Fibroblast of peridontal ligament (primary cell): Measurements from ENCODE around the gene RSBN1.
"Not testable (repeated sequence)": the region's sequence is repeated elsewhere in the genome, so short reads cannot be mapped to it uniquely, and the experiment has no call there.

Source experiments
- DNase-seq: peaks from one replicate; pipeline ENCODE4 v3.0.0-alpha.2; 2010; ENCODE audit errors: extremely low read depth

Gene RSBN1

DNA sequence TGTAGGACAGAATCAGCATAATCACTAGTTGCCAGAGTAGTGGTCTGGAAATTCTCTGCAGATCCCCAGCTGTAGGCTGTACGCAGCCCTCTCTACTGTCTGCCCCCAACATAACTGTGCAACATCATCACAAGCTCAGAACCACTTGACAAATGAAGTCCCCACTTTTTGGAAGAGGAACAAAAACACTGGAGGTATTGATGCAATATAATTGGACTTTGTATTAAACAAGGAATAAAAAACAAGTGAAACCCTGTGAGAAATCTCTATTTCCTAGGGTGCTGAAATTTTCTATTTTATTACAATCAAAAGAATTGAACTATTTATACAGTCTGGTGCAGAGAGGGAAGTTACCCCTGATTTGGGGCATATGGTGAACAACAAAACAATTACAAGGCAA, 68.2 kb downstream of the RSBN1 start:
- no peak for DNase-seq

DNA sequence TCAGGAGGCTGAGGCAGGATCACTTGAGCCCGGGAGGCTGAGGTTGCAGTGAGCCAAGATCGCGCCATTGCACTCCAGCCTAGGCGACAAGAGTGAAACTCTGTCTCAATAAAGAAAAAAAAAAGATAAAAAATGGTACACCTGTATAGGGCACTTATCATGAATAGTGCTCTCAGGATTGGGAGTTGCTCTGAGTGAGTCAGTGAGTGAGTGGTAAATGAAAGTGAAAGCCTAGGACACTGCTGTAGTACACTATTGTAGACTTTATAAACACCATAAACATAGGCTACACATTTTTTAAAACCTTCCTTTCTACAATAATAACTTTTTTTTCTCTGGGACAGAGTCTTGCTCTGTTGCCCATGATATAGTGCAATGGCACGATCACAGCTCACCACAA, 69.8 kb downstream of the RSBN1 start:
- peak; percentile 9 for DNase-seq

DNA sequence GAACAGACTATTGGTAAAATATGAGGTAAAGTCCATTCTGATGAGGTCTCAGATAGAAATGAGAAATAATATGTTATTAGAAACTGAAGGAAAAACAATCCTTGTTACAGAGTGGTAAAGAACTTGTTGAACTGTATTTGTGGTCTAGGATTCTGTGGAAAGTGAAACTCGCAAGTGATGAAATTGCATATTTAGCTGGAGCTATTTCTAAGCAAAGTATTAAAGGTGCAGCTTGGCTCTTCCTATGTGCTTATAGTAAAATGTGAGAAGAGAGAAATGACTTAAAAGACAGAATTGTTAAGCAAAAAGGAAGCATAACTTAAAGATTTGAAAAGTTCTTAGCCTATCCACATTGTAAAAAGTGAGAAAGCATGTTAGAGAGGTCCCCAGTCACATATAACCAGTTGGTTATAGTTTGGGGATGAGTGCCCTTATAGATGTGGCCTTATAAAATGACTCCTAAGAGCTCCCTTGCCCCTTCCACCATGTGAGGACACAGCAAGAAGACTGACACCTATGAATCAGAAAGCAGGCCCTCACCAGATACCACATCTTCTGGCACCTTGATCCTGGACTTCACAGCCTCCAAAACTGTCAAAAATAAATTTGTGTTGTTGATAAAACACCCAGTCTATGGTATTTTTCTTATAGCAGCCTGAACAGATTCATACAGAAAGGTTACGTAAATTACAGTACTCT, 77.8 kb downstream of the RSBN1 start:
- DNase-seq = no peak

- DNase-seq = no peak
Measured at GRCh38 chr1:113732802-113733201, 79.5 kb downstream of the RSBN1 start.

DNA sequence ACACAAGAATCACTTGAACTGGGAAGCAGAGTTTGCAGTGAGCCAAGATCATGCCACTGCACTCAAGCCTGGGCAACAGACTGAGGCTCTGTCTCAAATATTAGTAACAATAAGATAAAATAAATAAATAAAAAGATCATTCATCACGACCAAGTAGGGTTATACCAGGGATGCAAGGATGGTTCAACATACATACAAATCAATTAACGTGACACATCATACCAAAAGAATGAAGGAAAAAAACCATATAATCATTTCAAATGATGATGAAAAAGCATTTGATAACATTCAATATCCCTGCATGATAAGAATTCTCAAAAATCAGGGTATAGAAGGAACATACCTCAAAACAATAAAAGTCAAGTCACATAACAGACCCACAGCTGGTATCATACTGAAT, 91.3 kb downstream of the RSBN1 start:
- DNase-seq = no peak

GRCh38 chr1:113718621-113719020, 93.7 kb downstream of the RSBN1 start:
- DNase-seq = not testable (repeated sequence)

- not testable (repeated sequence) for DNase-seq
Measured at GRCh38 chr1:113717506-113717905, 94.8 kb downstream of the RSBN1 start.

DNA sequence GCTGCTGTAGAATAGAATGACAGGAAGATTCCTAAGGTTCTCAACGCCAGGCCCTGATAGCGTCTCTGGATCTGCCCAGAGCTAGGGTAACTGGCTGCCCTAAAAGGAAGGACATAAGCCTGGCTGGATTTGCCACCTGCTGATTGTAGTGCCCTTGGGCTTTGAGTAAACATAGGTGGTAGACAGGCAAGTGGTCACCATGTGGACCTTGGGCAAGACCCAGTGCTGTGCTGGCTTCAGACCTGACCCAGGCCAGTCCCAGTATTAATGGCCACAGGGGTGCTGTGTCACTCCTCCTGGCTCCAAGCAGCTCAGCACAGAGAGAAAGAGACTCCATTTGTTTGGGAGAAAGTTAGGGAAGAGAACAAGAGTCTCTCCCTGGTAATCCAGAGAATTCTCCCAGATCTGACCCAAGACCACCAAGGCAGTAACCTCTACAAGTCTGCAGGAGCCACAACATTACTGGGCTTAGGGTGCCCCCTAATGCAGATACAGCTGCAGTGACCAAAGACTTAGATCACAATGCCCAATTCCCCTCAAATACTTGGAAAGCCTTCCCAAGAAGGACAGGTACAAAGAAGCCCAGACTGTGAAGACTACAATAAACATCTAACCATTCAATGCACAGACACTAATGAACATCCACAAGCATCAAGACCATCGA, 97.5 kb downstream of the RSBN1 start:
- no peak for DNase-seq
